K562 (cell line): ENCODE measurements around the gene TCEAL2. TPM values are rescaled to one million over a fixed set of nuclear protein-coding genes. Genes with fewer than 3 reads are reported as not detected.

ENCODE experiments used
- polyA plus RNA-seq, 8 experiments: library from polyadenylated mRNA; depleted of rRNA in 4 of 8; stranded (reverse) in 5 of 8; unstranded in 3 of 8; fragments of >200 nt; fragmentation: Nextera tagmentation in 2 of 8; fragmentation: Illumina TruSeq in 1 of 8; extraction: Ambion mirVana in 2 of 8; extraction: Trizol in 1 of 8; gene quantifications; 2 replicates each; pipeline versions ENCODE4 v1.2.1 to v1.2.3, GENCODE V29; 2011 to 2014; ENCODE audit warnings: inconsistent platforms in 1 of 8, missing spikeins in 1 of 8
- total RNA-seq, 7 experiments: library from RNA; depleted of rRNA in 6 of 7; stranded (reverse); fragments of >200 nt in 6 of 7; fragmentation: Illumina TruSeq in 2 of 7; extraction: Trizol in 2 of 7; gene quantifications; 2 replicates each; pipeline versions ENCODE4 v1.2.1 to v1.2.3, GENCODE V29; 2011 to 2021; ENCODE audit warnings: low replicate concordance in 1 of 7

The TCEAL2 gene
- total and polyA plus RNA-seq, 9 of the 15 experiments (the other 6 are each of a cell fraction or from before 2014, with no cell fraction given) = not detected

Other genes starting within 250 kb of the TCEAL2 start
- gene ZMAT1, start 193.7 kb upstream of the TCEAL2 start, total RNA-seq (2014; rRNA removed) = 0.04 and 0.05 TPM in 2 replicates
- gene ZMAT1, start 193.7 kb upstream of the TCEAL2 start, total RNA-seq (2014; rRNA removed; fragmentation: Illumina TruSeq; extraction: Trizol) = not detected in 2 replicates
- 0.04 TPM in 1 of 2 replicates, not detected in the other for gene ZMAT1, start 193.7 kb upstream of the TCEAL2 start, total RNA-seq (2015; rRNA removed; fragmentation: Illumina TruSeq; extraction: Trizol)
- 0.04 TPM in 1 of 2 replicates, not detected in the other for gene ZMAT1, start 193.7 kb upstream of the TCEAL2 start, total RNA-seq (2021)
- 0.04 TPM in 1 of 2 replicates, not detected in the other for gene ZMAT1, start 193.7 kb upstream of the TCEAL2 start, polyA plus RNA-seq (2011; rRNA removed)
- gene ZMAT1, start 193.7 kb upstream of the TCEAL2 start, polyA plus RNA-seq (2014; fragmentation: Illumina TruSeq; extraction: Trizol) = 0.03 TPM in 2 replicates
- under 1 TPM in 1 of 2 experiments, not detected in 1; 0.03 TPM for gene ZMAT1, start 193.7 kb upstream of the TCEAL2 start, polyA plus RNA-seq (2014; fragmentation: Nextera tagmentation; extraction: Ambion mirVana)
- gene ZMAT1, start 193.7 kb upstream of the TCEAL2 start, polyA plus RNA-seq (2014; rRNA removed) = 0.04 and 0.13 TPM in 2 replicates
- gene TCEAL6, start 16.8 kb downstream of the TCEAL2 start, total RNA-seq (2014; rRNA removed) = not detected in 2 replicates
- gene TCEAL6, start 16.8 kb downstream of the TCEAL2 start, total RNA-seq (2014; rRNA removed; fragmentation: Illumina TruSeq; extraction: Trizol) = not detected in 2 replicates
- not detected in 2 replicates for gene TCEAL6, start 16.8 kb downstream of the TCEAL2 start, total RNA-seq (2015; rRNA removed; fragmentation: Illumina TruSeq; extraction: Trizol)
- gene TCEAL6, start 16.8 kb downstream of the TCEAL2 start, total RNA-seq (2021) = not detected in 2 replicates
- gene TCEAL6, start 16.8 kb downstream of the TCEAL2 start, polyA plus RNA-seq (2011; rRNA removed) = not detected in 2 replicates
- not detected in 2 replicates for gene TCEAL6, start 16.8 kb downstream of the TCEAL2 start, polyA plus RNA-seq (2014; fragmentation: Illumina TruSeq; extraction: Trizol)
- not detected for gene TCEAL6, start 16.8 kb downstream of the TCEAL2 start, polyA plus RNA-seq (2014; fragmentation: Nextera tagmentation; extraction: Ambion mirVana)
- not detected in 2 replicates for gene TCEAL6, start 16.8 kb downstream of the TCEAL2 start, polyA plus RNA-seq (2014; rRNA removed)
- gene BEX5, start 30.3 kb downstream of the TCEAL2 start, total RNA-seq (2014; rRNA removed) = 1.2 and 2.4 TPM in 2 replicates
- 1.4 and 1.5 TPM in 2 replicates for gene BEX5, start 30.3 kb downstream of the TCEAL2 start, total RNA-seq (2014; rRNA removed; fragmentation: Illumina TruSeq; extraction: Trizol)
- 1.1 and 1.6 TPM in 2 replicates for gene BEX5, start 30.3 kb downstream of the TCEAL2 start, total RNA-seq (2015; rRNA removed; fragmentation: Illumina TruSeq; extraction: Trizol)
- gene BEX5, start 30.3 kb downstream of the TCEAL2 start, total RNA-seq (2021) = 0.81 and 1.3 TPM in 2 replicates
- 0.24 and 0.49 TPM in 2 replicates for gene BEX5, start 30.3 kb downstream of the TCEAL2 start, polyA plus RNA-seq (2011; rRNA removed)
- gene BEX5, start 30.3 kb downstream of the TCEAL2 start, polyA plus RNA-seq (2014; fragmentation: Illumina TruSeq; extraction: Trizol) = 1.1 and 1.3 TPM in 2 replicates
- gene BEX5, start 30.3 kb downstream of the TCEAL2 start, polyA plus RNA-seq (2014; fragmentation: Nextera tagmentation; extraction: Ambion mirVana) = 1 to 10 TPM; 3.0 to 3.2 TPM
- 2.0 and 3.2 TPM in 2 replicates for gene BEX5, start 30.3 kb downstream of the TCEAL2 start, polyA plus RNA-seq (2014; rRNA removed)
- gene TCP11X1, start 89.6 kb downstream of the TCEAL2 start, total RNA-seq (2014; rRNA removed) = not detected in 2 replicates
- gene TCP11X1, start 89.6 kb downstream of the TCEAL2 start, total RNA-seq (2014; rRNA removed; fragmentation: Illumina TruSeq; extraction: Trizol) = not detected in 2 replicates
- not detected in 2 replicates for gene TCP11X1, start 89.6 kb downstream of the TCEAL2 start, total RNA-seq (2015; rRNA removed; fragmentation: Illumina TruSeq; extraction: Trizol)
- gene TCP11X1, start 89.6 kb downstream of the TCEAL2 start, total RNA-seq (2021) = not detected in 2 replicates
- not detected in 2 replicates for gene TCP11X1, start 89.6 kb downstream of the TCEAL2 start, polyA plus RNA-seq (2011; rRNA removed)
- gene TCP11X1, start 89.6 kb downstream of the TCEAL2 start, polyA plus RNA-seq (2014; fragmentation: Illumina TruSeq; extraction: Trizol) = not detected in 2 replicates
- not detected for gene TCP11X1, start 89.6 kb downstream of the TCEAL2 start, polyA plus RNA-seq (2014; fragmentation: Nextera tagmentation; extraction: Ambion mirVana)
- not detected in 2 replicates for gene TCP11X1, start 89.6 kb downstream of the TCEAL2 start, polyA plus RNA-seq (2014; rRNA removed)
- gene NXF2, start 121.5 kb downstream of the TCEAL2 start, total RNA-seq (2014; rRNA removed) = 3.6 and 3.9 TPM in 2 replicates
- 1.9 and 4.1 TPM in 2 replicates for gene NXF2, start 121.5 kb downstream of the TCEAL2 start, total RNA-seq (2014; rRNA removed; fragmentation: Illumina TruSeq; extraction: Trizol)
- gene NXF2, start 121.5 kb downstream of the TCEAL2 start, total RNA-seq (2015; rRNA removed; fragmentation: Illumina TruSeq; extraction: Trizol) = 3.9 and 4.9 TPM in 2 replicates
- 0.31 TPM in 1 of 2 replicates, not detected in the other for gene NXF2, start 121.5 kb downstream of the TCEAL2 start, total RNA-seq (2021)
- gene NXF2, start 121.5 kb downstream of the TCEAL2 start, polyA plus RNA-seq (2011; rRNA removed) = 0.13 and 0.64 TPM in 2 replicates
- 4.6 and 7.9 TPM in 2 replicates for gene NXF2, start 121.5 kb downstream of the TCEAL2 start, polyA plus RNA-seq (2014; fragmentation: Illumina TruSeq; extraction: Trizol)
- 1 to 10 TPM; 2.3 to 4.0 TPM for gene NXF2, start 121.5 kb downstream of the TCEAL2 start, polyA plus RNA-seq (2014; fragmentation: Nextera tagmentation; extraction: Ambion mirVana)
- gene NXF2, start 121.5 kb downstream of the TCEAL2 start, polyA plus RNA-seq (2014; rRNA removed) = 9.8 and 13.2 TPM in 2 replicates